VCaP (cell line): Measurements from ENCODE around the gene RPTOR.

Experiments used
- H3K27ac ChIP-seq: fragments of 450-650 bp; 2 replicates; pipeline ENCODE4 v1.5.1; 2017
- TF ChIP-seq, protein P1 (sequence below): fragments of 450-650 bp; conservative IDR thresholded peaks from 2 replicates; pipeline ENCODE4 v1.5.1; 2017; ENCODE audit warnings: mild to moderate bottlenecking, moderate library complexity

The RPTOR gene

DNA sequence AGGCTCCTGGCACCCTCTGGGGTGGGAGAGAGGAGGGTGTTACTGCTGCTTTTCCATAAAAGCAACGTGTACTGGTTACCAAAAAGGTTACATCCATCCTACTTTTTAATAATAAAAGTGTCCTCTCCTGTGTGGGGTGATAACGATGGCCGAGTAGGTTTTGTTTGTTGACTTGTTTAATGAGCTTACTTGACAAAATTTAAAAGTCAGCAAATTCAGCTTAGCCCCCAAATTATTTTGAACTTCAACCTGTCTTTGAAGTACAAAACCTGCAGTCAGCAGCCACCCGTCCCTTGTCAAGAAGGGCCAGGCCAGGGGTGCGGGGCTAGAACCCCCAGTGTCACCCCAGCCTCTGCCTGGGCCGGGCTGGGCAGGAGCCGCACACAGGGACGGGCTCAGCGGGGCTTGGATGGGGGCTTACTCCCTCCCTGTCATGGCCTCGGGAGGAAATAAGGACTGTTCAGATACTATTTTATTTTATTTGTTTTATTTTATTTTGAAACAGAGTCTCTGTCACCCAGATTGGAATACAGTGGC, 343.1 kb downstream of the RPTOR start:
- TF ChIP-seq, protein P1, sequence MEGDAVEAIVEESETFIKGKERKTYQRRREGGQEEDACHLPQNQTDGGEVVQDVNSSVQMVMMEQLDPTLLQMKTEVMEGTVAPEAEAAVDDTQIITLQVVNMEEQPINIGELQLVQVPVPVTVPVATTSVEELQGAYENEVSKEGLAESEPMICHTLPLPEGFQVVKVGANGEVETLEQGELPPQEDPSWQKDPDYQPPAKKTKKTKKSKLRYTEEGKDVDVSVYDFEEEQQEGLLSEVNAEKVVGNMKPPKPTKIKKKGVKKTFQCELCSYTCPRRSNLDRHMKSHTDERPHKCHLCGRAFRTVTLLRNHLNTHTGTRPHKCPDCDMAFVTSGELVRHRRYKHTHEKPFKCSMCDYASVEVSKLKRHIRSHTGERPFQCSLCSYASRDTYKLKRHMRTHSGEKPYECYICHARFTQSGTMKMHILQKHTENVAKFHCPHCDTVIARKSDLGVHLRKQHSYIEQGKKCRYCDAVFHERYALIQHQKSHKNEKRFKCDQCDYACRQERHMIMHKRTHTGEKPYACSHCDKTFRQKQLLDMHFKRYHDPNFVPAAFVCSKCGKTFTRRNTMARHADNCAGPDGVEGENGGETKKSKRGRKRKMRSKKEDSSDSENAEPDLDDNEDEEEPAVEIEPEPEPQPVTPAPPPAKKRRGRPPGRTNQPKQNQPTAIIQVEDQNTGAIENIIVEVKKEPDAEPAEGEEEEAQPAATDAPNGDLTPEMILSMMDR = no peak
- H3K27ac ChIP-seq = no peak overlapping the region

DNA sequence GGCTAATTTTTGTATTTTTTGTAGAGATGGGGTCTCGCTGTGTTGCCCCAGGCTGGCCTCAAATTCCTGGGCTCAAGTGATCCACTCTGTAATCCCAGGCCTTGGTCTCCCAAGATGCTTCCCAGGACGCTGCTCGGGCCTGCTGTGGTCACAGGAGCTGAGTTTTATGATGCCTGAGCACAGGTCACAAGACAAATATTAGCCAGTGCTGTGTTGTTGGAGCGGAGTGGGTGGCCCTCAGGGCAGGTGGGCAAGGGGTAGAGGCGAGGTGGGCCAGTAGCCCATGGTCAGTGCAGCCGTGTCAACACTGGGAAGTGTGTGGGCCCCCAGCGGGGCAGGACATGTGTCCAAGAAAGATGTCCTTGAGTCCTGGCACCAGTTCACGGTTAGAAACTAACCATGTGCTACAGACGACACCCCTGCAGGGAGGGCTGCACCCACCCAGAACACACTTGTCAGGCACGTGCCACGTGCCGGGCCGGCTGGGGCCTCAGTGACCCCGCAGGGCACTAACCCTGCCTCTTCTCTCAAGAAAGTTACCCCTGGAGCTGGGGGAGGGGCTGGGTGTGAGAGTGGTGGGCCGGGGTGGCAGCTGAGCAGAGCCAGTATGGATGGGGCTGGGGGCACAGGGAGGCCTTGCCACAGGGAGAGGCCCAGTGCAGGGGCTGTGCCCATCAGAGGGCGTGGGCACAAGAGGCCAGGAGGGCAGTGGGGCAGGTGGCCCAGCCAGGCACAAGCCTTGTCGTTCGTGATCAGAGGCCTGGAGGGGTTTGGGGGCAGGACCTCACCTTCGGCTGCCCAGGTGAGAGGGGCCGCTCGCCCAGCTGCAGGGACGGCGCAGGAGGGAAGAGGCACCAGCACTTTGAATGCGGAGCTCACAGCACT, 343.9 kb downstream of the RPTOR start:
- TF ChIP-seq, protein P1 = no peak
- no peak overlapping the region for H3K27ac ChIP-seq

DNA sequence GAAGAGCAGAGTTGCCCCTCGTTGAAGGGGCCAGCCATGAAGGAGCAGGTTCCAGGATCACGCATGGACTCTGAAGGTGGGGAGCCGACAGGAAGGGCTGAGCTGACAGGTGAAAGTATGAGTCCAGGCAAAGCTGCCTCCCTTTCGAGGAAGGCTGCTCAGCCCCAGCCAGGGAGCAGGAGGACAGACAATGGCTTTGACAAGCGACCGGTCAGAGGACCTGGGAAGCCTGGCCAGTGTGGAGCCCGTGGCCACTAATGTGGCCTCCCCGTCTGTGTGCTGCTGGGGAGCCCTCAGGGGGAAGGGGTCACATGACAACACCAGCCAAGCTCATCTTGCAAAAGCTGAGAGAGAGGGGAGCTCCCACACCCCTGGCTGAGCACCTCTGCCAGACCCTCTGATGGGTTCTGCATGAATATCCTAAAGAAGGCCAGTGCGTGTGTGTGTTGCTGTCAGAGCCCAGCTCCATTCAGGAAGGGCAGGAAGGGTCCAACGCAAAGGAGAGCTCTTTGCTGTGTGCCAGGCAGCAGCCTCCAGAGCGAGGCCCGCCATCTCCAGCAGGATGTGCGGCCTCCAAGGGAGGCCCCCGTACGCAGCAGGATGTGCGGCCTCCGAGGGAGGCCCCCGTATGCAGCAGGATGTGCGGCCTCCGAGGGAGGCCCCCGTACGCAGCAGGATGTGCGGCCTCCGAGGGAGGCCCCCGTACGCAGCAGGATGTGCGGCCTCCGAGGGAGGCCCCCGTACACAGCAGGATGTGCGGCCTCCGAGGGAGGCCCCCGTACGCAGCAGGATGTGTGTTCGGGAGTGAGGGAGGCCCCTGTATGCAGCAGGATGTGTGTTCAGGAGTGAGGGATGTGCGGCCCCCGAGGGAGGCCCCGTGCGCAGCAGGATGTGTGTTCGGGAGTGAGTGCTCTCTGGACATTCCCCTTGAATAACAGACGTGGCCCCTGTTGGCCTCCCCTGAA, 344.9 kb downstream of the RPTOR start:
- H3K27ac ChIP-seq = no peak overlapping the region
- TF ChIP-seq, protein P1 = no peak

DNA sequence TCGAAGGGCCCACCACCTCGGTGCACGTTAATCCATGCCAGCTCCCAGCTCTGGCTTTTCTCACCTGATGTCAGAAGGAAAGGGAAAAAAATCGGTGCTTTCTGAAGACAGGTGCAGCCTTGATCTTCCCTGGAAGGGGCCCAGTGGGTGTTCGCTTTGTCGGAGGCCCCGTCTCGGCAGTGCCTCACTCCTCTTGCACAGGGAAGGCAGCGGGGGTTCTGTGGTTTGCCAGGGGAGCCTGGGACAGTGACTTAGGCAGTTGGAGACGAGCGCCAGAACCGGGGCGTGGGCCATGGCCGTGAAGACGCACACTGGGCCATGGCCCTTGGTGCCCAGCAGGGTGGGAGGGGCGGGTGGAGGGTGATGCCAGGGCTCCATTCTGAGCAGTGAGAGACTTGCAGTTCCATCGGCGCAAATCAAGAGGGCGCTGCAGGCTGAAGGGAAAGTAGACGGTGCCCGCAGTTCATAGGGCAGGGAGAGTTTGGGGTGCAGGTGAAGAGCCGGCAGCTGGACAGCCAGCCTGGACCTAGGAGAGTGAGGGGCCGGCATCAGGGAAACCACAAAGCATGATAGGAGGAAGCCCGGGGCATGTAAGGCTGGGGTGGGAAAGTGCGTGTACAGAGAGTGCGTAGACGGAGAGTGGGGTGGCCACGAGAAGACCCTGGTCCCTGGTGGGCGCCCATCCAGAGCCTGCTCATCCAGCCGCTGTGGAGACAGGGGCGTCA, 345.7 kb downstream of the RPTOR start:
- TF ChIP-seq, protein P1 = no peak
- H3K27ac ChIP-seq = no peak overlapping the region

DNA sequence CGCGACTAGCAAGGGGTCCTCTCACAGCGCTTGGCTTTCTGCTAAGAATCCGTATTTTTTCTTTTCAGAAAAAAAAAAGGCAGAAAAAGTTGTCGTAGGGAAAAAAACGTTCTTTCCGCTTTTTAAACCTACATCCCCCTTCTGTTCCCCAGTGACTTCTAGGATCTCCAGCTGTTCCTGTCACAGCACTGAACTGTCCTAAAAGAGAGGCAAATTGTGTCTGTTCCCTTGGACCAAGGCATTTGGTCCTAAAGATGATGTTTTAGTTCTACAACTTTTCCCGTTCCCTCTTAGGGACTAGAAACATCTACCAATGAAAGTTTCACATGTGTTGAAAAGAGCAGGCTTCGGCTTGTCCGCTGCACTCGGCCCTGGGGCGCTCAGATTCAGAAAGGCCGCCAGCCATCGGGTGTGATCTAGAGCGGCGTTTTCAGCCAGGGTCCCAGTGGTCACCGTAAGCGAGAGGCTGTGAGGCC, 346.3 kb downstream of the RPTOR start:
- no peak overlapping the region for H3K27ac ChIP-seq
- TF ChIP-seq, protein P1 = no peak

DNA sequence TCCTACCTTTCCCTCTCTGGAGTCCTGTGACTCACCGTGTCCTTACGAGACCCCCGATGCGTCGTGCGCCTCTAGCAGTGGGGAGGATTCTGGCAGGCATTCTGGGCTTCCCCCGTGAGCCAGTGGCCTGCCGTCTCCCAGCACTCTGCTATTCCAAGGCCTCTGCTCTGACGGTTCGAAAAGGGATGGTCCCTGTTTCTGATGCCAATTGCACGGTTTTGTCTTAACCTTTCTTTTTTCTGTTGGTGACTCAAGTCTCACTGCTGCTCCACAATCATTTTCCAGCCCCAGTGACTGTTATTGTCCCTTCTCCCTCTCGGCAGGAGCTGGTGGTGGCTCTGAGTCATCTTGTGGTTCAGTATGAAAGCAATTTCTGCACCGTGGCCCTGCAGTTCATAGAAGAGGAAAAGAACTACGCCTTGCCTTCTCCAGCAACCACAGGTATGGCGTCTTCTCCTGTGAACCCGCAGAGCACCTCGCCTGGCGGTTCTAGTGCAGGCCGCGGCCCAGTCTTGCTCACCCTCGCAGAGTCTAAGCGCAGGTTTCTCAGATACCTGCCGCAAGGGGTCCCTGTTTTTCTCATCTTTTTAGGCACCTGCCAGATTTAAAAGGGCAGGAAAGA, 346.9 kb downstream of the RPTOR start:
- TF ChIP-seq, protein P1 = no peak
- no peak overlapping the region for H3K27ac ChIP-seq
